PC-3 (cell line): Measurements from ENCODE around the gene PLA2G2D.

Source experiments
- EZH2 ChIP-seq: fragments of 300-600 bp; sonication (generic); IDR thresholded peaks from one replicate; pipeline ENCODE4 v1.6.1; 2017; ENCODE audit warnings: antibody characterized with exemption, mild to moderate bottlenecking, low read length; ENCODE audit not compliant: unreplicated experiment
- TF ChIP-seq, protein P1 (sequence below): fragments of 300-600 bp; sonication (generic); conservative IDR thresholded peaks from 2 replicates; pipeline ENCODE4 v1.5.1; 2017; ENCODE audit warnings: antibody characterized with exemption, low read depth, mild to moderate bottlenecking, low read length

DNA sequence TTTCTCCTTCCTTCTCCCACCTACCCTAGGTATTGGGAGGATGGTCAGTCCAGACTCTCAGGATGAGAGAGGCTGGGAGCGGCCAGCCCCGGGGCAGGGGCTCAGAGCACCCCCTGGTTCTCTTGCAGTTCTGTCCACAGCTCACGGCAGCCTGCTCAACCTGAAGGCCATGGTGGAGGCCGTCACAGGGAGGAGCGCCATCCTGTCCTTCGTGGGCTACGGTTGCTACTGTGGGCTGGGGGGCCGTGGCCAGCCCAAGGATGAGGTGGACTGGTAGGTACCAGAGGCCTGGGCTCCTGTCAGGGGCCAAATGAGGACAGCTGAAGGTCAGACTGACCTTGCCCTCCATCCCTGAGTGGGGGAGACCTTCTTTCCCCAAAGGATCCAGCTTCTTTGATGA, 24.0 kb upstream of the PLA2G2D start:
- TF ChIP-seq, protein P1, sequence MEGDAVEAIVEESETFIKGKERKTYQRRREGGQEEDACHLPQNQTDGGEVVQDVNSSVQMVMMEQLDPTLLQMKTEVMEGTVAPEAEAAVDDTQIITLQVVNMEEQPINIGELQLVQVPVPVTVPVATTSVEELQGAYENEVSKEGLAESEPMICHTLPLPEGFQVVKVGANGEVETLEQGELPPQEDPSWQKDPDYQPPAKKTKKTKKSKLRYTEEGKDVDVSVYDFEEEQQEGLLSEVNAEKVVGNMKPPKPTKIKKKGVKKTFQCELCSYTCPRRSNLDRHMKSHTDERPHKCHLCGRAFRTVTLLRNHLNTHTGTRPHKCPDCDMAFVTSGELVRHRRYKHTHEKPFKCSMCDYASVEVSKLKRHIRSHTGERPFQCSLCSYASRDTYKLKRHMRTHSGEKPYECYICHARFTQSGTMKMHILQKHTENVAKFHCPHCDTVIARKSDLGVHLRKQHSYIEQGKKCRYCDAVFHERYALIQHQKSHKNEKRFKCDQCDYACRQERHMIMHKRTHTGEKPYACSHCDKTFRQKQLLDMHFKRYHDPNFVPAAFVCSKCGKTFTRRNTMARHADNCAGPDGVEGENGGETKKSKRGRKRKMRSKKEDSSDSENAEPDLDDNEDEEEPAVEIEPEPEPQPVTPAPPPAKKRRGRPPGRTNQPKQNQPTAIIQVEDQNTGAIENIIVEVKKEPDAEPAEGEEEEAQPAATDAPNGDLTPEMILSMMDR: no peak
- no peak for TF ChIP-seq EZH2
